ENCODE data around the gene TMEM94.
"Not testable (repeated sequence)": the region's sequence is repeated elsewhere in the genome, so short reads cannot be mapped to it uniquely, and the experiment has no call there.

Gene TMEM94

GRCh38 chr17:75476752-75477489, 20.5 kb downstream of the TMEM94 start:
- DNase-seq (ENCODE audit: low spot score), result no peak

- not testable (repeated sequence) for DNase-seq (ENCODE audit: low spot score)
Measured at GRCh38 chr17:75477490-75477862, 21.0 kb downstream of the TMEM94 start.

- no peak for DNase-seq (ENCODE audit: low spot score)
Measured at GRCh38 chr17:75478508-75478907, 22.1 kb downstream of the TMEM94 start.

- DNase-seq (ENCODE audit: low spot score), result no peak
Measured at GRCh38 chr17:75480281-75480680, 23.8 kb downstream of the TMEM94 start.

- no peak for DNase-seq (ENCODE audit: low spot score)
Measured at GRCh38 chr17:75481194-75482068, 25.0 kb downstream of the TMEM94 start.

- DNase-seq (ENCODE audit: low spot score), result no peak
Measured at GRCh38 chr17:75482098-75482942, 25.9 kb downstream of the TMEM94 start.

- DNase-seq (ENCODE audit: low spot score), result no peak
Measured at GRCh38 chr17:75485688-75486087, 29.3 kb downstream of the TMEM94 start.

- DNase-seq (ENCODE audit: low spot score), result no peak
Measured at GRCh38 chr17:75486151-75486550, 29.7 kb downstream of the TMEM94 start.

- DNase-seq (ENCODE audit: low spot score), result no peak
Measured at GRCh38 chr17:75486951-75487350, 30.5 kb downstream of the TMEM94 start.

- DNase-seq (ENCODE audit: low spot score), result no peak
Measured at GRCh38 chr17:75487351-75488070, 31.1 kb downstream of the TMEM94 start.

- DNase-seq (ENCODE audit: low spot score), result no peak
Measured at GRCh38 chr17:75488693-75489510, 32.5 kb downstream of the TMEM94 start.

GRCh38 chr17:75489511-75489955, 33.1 kb downstream of the TMEM94 start:
- DNase-seq (ENCODE audit: low spot score), result no peak

GRCh38 chr17:75490173-75490743, 33.8 kb downstream of the TMEM94 start:
- no peak for DNase-seq (ENCODE audit: low spot score)

GRCh38 chr17:75490953-75491649, 34.7 kb downstream of the TMEM94 start:
- no peak for DNase-seq (ENCODE audit: low spot score)

- DNase-seq (ENCODE audit: low spot score), result no peak
Measured at GRCh38 chr17:75491680-75492079, 35.2 kb downstream of the TMEM94 start.

GRCh38 chr17:75492555-75493168, 36.2 kb downstream of the TMEM94 start:
- no peak for DNase-seq (ENCODE audit: low spot score)

GRCh38 chr17:75493476-75494129, 37.2 kb downstream of the TMEM94 start:
- DNase-seq (ENCODE audit: low spot score), result no peak

GRCh38 chr17:75494326-75494877, 38.0 kb downstream of the TMEM94 start:
- no peak for DNase-seq (ENCODE audit: low spot score)
